SK-N-MC (cell line): ENCODE data around the gene UMAD1.

Experiments used
- EZH2 ChIP-seq: fragments of 200-600 bp; sonication (generic); IDR thresholded peaks from one replicate; pipeline ENCODE4 v1.6.1; 2017; ENCODE audit warnings: antibody characterized with exemption
- FOXP2 ChIP-seq: optimal IDR thresholded peaks from 2 replicates; pipeline ENCODE3; 2011; ENCODE audit warnings: mild to moderate bottlenecking, moderate library complexity; ENCODE audit not compliant: insufficient read depth; ENCODE audit errors: extremely low read length, control extremely low read depth
- POLR2AphosphoS5 ChIP-seq: IDR thresholded peaks from 2 replicates; pipeline ENCODE4 v1.6.1; 2012; ENCODE audit warnings: mild to moderate bottlenecking, low read depth, low read length, borderline replicate concordance

DNA sequence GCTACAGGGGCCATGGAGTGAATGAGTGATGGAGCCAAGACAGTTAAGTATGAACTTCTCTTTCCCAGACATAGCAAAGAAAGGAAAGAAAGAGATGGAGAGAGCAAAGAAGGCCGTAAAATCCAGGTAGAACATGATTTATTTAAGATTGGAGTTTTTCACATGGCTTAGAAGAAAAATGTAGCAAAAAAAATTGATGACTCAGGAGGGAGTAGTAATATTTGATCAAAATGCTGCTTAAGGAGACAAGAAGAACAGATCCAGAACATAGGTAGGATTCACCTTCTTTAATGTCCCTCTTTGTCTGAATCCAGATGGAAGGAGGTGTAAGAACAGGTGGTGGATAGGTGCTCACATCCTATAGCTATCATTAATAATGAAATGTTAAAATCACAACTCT, 277.0 kb downstream of the UMAD1 start:
- TF ChIP-seq EZH2 (no peak), POLR2AphosphoS5 (no peak), FOXP2 (no peak)
